Activated T-helper 1 cell treated with Interleukin-2 at 50 U/mL for 16 hours (primary cell): ENCODE data around the gene PLAAT3.
A peak's percentile ranks its signal among the peaks of the same experiment; 100 is the strongest.
"Not testable (repeated sequence)": the region's sequence is repeated elsewhere in the genome, so short reads cannot be mapped to it uniquely, and the experiment has no call there.

Source experiments
- DNase-seq: peaks from one replicate; pipeline ENCODE4 v3.0.0-alpha.2; 2020; ENCODE audit warnings: low read depth

The PLAAT3 gene

DNA sequence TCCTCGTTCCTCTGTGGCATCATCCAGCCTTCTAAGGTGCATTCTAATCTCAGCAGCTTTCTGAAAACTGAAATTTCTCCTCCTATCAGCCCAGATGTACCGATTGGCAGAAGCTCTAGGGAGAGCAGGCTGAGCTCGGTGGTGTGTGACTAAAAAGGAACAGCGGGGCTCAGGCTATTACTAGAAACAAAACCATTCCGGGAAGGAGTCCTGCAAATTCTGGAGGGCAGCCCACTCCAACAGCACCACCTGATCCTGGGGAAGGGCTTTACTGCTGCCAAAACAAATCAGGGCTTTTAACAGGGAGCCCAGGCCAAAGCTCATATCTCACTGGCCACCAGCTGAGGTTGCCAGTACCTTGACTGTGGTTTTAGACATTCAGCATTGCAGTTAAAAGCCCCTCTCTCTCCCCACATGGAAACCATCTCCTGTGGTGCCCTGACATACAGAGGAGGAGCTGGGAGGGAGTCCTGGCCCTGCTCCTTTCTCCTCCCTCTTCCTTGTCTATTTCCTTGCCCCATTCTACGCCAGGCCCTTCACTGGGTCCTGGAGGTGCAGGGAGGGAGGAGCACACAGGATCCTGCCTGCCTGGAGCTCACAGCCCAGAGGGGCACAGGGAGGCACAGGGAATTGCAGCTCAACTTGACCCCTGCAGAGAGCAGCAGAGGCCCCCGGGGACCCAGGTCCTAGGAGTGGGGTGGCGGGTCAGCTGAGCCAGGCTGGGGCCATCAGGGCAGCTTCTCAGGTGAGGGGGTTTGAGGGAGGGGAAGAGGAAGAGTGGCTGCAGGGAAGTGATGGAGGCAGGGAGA lies 76.7 kb downstream of the PLAAT3 start:
- no peak for DNase-seq

DNA sequence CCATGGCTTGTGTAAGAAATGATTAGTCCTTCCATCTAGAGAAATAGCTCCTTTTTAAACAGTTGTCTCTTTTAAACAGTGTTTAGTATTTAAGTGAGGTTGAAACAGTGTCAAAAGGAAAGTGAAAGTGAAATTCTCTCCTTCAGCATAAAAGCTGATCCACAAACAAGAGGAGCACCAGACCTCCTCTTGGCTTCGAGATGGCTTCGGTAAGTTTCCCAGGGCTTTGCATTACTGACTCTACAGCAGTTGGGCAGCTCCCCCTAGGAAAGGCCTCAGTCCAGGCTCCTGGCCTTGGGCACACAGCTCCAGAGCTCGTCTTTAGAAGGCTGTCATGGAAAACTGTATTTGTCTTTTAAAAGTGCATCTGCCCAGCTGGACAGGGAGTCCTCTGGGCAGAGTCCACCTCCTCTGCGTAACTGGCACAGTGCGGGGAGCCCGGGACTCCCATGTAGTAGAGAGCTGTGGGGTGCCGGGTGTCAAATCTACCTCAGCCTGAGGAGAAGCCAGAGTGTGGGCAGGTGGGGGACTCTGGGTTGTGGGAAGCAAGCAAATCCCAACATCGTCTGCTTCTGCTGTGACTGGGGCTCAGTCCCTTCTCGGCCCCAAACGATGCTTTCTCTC lies 77.5 kb downstream of the PLAAT3 start, which contains the start of gene PLAAT4:
PLAAT4 (plus strand) TSS at position 140 of the 624 bp plus-strand sequence; CDS start at position 201, 61 bp downstream.
- no peak for DNase-seq

DNA sequence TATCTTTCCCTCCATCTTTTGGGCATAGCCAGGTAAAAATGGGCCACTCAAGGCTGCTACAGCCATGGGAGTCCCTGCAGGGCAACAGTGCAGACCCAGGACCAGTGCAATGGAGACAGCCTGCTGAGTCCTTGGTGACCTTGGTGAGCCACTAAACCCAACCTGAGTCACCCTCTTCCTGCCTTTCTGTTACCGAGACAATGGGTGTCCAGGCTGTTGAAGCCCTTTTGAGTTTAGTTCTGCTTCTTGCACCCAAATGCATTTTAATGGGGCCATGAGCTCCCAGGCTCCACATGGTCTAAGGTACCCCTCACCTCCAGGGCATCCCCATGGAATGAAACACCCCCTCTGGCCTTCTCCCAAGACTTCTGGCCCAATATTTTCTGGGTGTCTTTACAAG lies 78.5 kb downstream of the PLAAT3 start:
- DNase-seq = no peak

DNA sequence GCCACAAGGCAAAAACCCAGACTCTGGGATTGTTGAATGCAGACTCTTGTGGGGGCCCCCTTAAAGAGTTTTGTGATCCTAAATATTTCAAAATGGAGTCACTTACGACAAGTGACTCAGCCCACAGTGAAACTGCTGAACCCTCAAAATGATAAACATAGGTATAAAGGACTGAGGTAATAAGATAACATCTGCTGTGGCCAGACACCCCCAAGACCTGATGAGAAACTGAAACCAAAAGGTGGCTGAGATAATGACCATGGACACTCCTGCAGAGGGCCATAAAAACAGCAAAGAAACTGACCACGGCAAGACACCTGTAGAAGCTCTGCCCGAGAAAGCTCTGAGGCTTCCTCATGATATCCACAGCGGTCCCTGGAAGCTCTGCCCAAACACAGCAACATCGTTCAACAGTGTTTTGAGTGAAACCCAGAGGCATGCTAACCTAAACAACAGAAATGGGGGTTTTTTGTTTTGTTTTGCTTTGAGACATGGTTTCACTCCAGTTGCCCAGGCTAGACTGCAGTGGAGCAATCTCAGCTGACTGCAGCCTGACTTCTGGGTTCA lies 79.3 kb downstream of the PLAAT3 start:
- no peak for DNase-seq

DNA sequence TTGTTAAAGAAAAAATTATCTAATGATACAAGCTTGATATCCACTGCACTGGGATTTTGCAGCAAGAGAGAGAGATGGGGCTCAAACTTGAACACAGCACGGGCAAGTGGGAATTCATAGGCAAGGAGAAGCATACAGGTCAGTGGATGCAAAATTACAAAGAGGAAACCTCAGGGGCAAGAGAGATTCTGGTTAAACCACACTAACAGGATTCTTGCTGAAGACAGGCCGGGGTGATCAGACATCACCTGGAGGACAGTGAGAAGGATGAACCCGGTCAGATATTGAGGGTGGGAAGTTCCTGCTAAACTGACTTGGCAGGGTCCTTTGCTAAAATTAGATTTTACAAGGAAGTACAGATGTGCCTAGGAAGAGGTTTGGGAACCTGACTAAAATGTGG lies 80.2 kb downstream of the PLAAT3 start:
- DNase-seq = no peak

DNA sequence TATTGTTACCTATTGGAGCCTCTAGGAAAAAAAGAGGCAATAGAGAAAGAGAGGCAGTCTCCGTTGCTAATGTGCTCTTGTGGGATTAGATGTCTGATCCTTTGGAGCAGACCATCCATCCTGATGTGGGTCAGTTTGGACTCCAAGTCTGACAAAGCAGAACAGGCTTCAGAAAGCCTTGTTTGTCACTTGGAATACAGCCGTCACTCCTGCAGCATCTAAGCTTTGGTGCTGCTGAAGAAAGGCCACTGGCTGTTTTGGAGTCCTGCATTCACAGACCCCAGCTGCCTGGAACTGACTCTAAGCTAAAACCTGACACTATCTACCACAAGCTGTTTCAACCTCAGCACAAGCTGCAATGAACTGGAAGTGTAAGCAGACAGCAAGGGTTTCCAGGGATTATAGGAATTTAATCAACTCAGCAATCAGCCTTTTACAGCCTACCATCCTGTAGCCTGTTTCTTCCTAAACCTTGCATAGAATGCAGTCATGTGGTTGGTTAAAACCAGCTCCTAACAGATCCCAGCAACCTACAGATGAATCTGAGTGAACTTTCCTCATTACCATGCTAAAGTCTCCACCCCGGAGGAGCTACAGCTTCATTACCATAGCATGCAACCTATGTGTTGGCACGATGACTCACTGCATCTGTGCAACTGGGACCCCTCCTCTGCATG lies 81.3 kb downstream of the PLAAT3 start:
- DNase-seq = no peak

DNA sequence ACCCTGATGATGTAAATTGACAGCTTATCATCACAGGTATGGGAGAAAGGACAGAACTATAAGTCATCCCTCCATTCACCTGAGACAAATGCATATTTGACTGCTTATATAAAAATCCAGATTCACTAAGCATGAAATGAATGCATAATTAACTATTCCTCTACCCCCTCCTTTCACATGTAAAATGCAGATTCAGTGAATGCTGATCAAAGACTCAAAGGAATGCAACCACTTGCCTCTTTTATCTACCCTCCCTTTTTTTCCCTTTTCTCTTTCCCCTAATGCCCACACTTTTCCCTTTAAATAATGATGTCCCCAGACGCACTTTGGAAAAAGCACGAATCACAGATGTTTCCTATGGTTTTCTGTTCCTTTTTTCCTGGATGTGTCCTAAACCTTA lies 82.1 kb downstream of the PLAAT3 start:
- no peak for DNase-seq

DNA sequence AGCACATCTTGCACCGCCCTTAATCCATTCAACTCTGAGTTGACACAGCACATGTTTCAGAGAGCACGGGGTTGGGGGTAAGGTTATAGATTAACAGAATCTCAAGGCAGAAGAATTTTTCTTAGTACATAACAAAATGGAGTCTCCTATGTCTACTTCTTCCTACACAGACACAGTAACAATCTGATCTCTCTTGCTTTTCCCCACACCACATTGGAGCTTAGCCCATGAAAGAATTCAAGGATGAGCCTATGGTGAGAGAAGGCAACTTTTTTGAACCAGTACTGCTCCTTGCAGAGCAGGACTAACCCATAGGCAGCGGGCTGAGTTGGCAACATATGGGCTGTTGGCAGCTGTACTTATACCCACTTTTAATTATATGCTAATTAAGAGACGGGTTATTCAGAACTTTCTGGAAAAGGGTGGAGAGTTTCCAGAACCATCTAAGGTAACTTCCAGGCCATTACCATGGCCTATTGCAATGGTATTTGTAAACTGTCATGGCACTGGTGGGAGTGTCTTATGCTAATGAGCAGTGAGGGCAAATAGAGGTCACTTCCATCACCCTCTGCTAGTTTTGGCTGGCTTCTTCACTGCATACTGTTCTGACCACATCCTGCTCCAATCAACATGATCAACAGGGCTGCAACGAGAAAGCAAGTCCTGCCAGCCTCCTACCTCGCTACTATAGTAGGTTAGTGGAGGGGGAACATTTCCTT lies 83.0 kb downstream of the PLAAT3 start:
- DNase-seq = peak; percentile 41

DNA sequence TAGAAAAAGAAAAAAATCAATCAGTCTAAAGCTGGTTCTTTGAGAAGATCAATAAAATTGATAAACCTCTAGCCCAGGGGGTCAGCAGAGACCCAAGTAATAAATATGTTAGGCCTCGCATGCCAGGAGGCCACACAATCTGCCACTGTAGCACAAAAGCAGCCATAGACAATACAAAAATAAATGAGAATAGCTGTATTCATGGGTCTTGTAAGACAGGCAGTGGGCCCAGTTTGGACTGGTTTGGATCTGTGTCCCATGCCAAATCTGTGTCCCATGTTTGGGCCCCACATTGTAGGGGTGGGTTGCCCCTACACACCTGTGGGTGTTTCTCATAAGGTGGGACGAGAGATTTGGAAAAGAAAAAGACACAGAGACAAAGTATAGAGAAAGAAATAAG lies 84.2 kb downstream of the PLAAT3 start:
- no peak for DNase-seq

DNA sequence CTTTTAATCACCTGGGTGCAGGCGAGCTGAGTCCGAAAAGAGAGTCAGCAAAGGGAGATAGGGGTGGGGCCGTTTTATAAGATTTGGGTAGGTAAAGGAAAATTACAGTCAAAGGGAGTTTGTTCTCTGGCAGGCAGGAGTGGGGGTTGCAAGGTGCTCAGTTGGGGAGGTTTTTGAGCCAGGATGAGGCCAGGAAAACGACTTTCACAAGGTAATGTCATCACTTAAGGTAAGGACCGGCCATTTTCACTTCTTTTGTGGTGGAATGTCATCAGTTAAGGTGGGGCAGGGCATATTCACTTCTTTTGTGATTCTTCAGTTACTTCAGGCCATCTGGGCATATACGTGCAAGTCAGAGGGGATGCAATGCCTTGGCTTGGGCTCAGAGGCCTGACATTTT lies 84.9 kb downstream of the PLAAT3 start:
- DNase-seq = not testable (repeated sequence)

DNA sequence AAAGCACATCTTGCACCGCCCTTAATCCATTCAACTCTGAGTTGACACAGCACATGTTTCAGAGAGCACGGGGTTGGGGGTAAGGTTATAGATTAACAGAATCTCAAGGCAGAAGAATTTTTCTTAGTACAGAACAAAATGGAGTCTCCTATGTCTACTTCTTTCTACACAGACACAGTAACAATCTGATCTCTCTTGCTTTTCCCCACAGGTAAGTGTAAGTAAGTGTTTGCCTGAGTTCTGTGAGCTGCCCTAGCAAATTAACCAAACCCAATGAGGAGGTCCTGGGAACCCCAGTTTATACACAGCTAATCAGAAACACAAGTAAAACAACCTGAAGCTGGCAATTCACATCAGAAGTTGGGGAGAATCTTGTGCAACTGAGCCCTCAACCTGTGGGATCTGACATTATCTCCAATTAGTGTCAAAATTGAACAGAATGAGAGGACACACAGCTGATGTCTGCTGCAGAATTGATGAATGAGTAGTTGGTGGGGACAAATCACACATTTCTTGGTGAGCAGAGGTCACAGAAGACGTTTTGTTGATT lies 85.4 kb downstream of the PLAAT3 start:
- not testable (repeated sequence) for DNase-seq

DNA sequence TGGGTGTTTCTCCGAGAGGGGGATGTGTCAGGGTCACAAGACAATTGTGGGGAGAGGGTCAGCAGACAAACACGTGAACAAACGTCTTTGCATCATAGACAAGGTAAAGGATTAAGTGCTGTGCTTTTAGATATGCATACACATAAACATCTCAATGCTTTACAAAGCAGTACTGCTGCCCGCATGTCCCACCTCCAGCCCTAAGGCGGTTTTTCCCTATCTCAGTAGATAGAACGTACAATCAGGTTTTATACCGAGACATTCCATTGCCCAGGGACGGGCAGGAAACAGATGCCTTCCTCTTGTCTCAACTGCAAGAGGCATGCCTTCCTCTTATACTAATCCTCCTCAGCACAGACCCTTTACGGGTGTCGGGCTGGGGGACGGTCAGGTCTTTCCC lies 86.1 kb downstream of the PLAAT3 start:
- not testable (repeated sequence) for DNase-seq

DNA sequence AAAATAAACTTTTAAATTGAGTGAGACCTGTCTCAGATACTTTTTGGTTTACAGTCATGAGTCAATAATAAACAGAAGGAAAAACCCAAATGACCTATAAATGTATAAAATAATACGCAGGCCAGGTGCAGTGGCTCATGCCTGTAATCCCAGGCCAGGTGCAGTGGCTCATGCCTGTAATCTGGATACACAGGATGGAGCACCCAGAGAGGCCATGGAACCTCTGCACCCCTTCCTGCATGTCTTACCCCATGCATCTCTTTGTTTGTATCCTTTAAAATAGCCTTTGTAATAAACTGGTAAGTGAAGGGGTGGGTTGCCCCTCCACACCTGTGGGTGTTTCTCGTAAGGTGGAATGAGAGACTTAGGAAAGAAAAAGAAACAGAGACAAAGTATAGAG lies 86.6 kb downstream of the PLAAT3 start:
- no peak for DNase-seq
